Heart left ventricle (tissue), 13 donors: ENCODE results near the gene SHROOM3.

ENCODE experiments used
- POLR2A ChIP-seq, 2 donors: fragments of 450-650 bp; IDR thresholded peaks; one replicate each; pipeline ENCODE4 v1.6.1; 2017; ENCODE audit warnings: antibody characterized with exemption in 2 of 2, mild to moderate bottlenecking in 2 of 2, moderate library complexity in 2 of 2
- TF ChIP-seq, protein P1 (sequence below), 12 donors: fragments of 200-600 bp; sonication (generic) in 4 of 12; IDR thresholded peaks; one replicate each; pipeline versions ENCODE4 v1.5.0 to v1.8.0; 2018 to 2022; ENCODE audit warnings: antibody characterized with exemption in 12 of 12, mild to moderate bottlenecking in 5 of 12
- donor health status: ischemic (EF 13 %, LVEDD 7.1; RV severe dilation, severe dysfunction).
- donor health status: DM: no; HTN: yes; CAD: no.
- donor health status: DM: no; HTN: no; CAD: no.
- donor health status: ischemic (EF 25% LVEDD 6.9; RV normal size, moderate dysfunction).
- donor health status: ischemic (EF 25% LVEDD 5.7; RV mildly dilated, moderate dysfunction).
- donor health status: ischemic (EF 35%, LVEDD 5.7; RV mildly dilated, moderate dysfunction).
- donor health status: nonischemic (EF 11% LVEDD 7.7; RV severe dilation, severe dysfunction).
- donor health status: DM: yes; HTN: yes; CAD: no.
- donor health status: PGD.
- donor health status: ischemic (EF 29% LVEDD 5.4; RV normal size, mild dysfunction).
- donor health status: nonischemic (EF 23%, LVEDD 6.1; RV moderate dilation, normal function).

GRCh38 chr4:76582074-76582816, 147.2 kb downstream of the SHROOM3 start:
- TF ChIP-seq, protein P1, sequence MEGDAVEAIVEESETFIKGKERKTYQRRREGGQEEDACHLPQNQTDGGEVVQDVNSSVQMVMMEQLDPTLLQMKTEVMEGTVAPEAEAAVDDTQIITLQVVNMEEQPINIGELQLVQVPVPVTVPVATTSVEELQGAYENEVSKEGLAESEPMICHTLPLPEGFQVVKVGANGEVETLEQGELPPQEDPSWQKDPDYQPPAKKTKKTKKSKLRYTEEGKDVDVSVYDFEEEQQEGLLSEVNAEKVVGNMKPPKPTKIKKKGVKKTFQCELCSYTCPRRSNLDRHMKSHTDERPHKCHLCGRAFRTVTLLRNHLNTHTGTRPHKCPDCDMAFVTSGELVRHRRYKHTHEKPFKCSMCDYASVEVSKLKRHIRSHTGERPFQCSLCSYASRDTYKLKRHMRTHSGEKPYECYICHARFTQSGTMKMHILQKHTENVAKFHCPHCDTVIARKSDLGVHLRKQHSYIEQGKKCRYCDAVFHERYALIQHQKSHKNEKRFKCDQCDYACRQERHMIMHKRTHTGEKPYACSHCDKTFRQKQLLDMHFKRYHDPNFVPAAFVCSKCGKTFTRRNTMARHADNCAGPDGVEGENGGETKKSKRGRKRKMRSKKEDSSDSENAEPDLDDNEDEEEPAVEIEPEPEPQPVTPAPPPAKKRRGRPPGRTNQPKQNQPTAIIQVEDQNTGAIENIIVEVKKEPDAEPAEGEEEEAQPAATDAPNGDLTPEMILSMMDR (IDR thresholded peaks at IDR 0.05): no peak
- TF ChIP-seq POLR2A (IDR thresholded peaks at IDR 0.05): no peak
